Right lobe of liver (tissue), 6 donors: Measurements from ENCODE around the gene TRRAP. TPM values are rescaled to one million over a fixed set of nuclear protein-coding genes. Genes with fewer than 3 reads are reported as not detected.
A peak's percentile ranks its signal among the peaks of the same experiment; 100 is the strongest.

Experiments
- ATAC-seq, 4 donors: fragments of 200-7000 bp; cut with Tn5 transposase; one replicate each; pipeline ENCODE4 v1.9.1; 2020; ENCODE audit warnings: mild to moderate bottlenecking in 4 of 4, moderate library complexity in 4 of 4
- DNase-seq, 3 donors: peaks; one replicate each; pipeline ENCODE4 v3.0.0-alpha.2; 2020
- H3K27ac ChIP-seq, 3 donors: fragments of 200-600 bp; one replicate each; pipeline ENCODE4 v1.8.0; 2022
- H3K27me3 ChIP-seq, 2 donors: fragments of 200-600 bp; one replicate each; pipeline ENCODE4 v1.8.0; 2022
- H3K36me3 ChIP-seq, 4 donors: fragments of 200-600 bp; sonication (generic) in 1 of 4; one replicate each; pipeline versions ENCODE4 v1.5.1 to v1.8.0; 2017 to 2022; ENCODE audit warnings: control low read depth in 1 of 4
- H3K4me1 ChIP-seq, 4 donors: fragments of 200-600 bp; sonication (generic) in 1 of 4; one replicate each; pipeline versions ENCODE4 v1.5.1 to v1.8.0; 2017 to 2022; ENCODE audit warnings: control low read depth in 1 of 4
- H3K4me3 ChIP-seq, 3 donors: fragments of 200-600 bp; one replicate each; pipeline ENCODE4 v1.8.0; 2022
- H3K9me3 ChIP-seq, 4 donors: fragments of 200-600 bp; sonication (generic) in 1 of 4; one replicate each; pipeline versions ENCODE4 v1.5.1 to v1.8.0; 2017 to 2022; ENCODE audit warnings: control low read depth in 1 of 4
- CTCF ChIP-seq, 4 donors: fragments of 200-600 bp in 3 of 4; fragments of 450-650 bp in 1 of 4; IDR thresholded peaks; one replicate each; pipeline versions ENCODE4 v1.5.1 to v1.8.0; 2016 to 2022; ENCODE audit warnings: antibody characterized with exemption in 4 of 4, mild to moderate bottlenecking in 2 of 4
- POLR2A ChIP-seq: fragments of 450-650 bp; IDR thresholded peaks from one replicate; pipeline ENCODE4 v1.6.1; 2017; ENCODE audit warnings: antibody characterized with exemption, mild to moderate bottlenecking
- WGBS: methylation state at CpG from one replicate; pipeline ENCODE4 v1.1.6; 2018; ENCODE audit warnings: low coverage, low lambda C conversion rate; ENCODE audit not compliant: insufficient coverage; ENCODE audit errors: missing lambda C conversion rate; 5-methylcytosine and 5-hydroxymethylcytosine counted together
- intact Hi-C, 2 donors: fragments of 100-400 bp; cut with DNase I; formaldehyde crosslinking; loops; one replicate each; pipeline versions ENCODE4 v1.11.2 to v1.14.1; 2022
- total RNA-seq, 6 experiments: library from RNA; depleted of rRNA in 2 of 6; stranded (reverse); fragments of >200 nt in 2 of 6; fragmentation: NEBNext Ultra II Directional in 3 of 6; extraction: Animal tissue kit (Norgen Biotek cat#: 25700) in 3 of 6; gene quantifications; one replicate each; pipeline versions ENCODE4 v1.1.0 to v1.2.4, GENCODE V29; 2016 to 2023
- donor health status: DM: no; HTN: yes; CAD: no.
- donor health status: DM: no; HTN: no; CAD: no.
- donor health status: DM: no; HTN: no; CAD: no.
- donor health status: DM: no; HTN: yes; CAD: no.
- donor health status: DM: no; HTN: yes; CAD: no.

Gene TRRAP
- total RNA-seq, 6 experiments from 2014 or later = 16.1 to 20.5 (median 18.6) TPM

GRCh38 chr7:98998821-98999725, 120.7 kb downstream of the TRRAP start:
- Histone ChIP-seq H3K4me3 (no peak overlapping the region), H3K4me1 (no peaks in the 10 kb centered on the region), H3K9me3 (no peaks in the 10 kb centered on the region), H3K27me3 (no peaks in the 10 kb centered on the region), H3K36me3 (peaks cover 0 to 32% (median 6%) of the 10 kb centered on the region in 4 donors), H3K27ac (no peak overlapping the region)
- intact Hi-C loops = no loop called here
- 77% methylated on average over 5 of the region's 10 CpGs for WGBS
- TF ChIP-seq POLR2A (no peak), CTCF (IDR thresholded peaks at IDR 0.05) (no peak)
- ATAC-seq (peak in 1 of 4 donors; percentile 50), DNase-seq (no peak)

DNA sequence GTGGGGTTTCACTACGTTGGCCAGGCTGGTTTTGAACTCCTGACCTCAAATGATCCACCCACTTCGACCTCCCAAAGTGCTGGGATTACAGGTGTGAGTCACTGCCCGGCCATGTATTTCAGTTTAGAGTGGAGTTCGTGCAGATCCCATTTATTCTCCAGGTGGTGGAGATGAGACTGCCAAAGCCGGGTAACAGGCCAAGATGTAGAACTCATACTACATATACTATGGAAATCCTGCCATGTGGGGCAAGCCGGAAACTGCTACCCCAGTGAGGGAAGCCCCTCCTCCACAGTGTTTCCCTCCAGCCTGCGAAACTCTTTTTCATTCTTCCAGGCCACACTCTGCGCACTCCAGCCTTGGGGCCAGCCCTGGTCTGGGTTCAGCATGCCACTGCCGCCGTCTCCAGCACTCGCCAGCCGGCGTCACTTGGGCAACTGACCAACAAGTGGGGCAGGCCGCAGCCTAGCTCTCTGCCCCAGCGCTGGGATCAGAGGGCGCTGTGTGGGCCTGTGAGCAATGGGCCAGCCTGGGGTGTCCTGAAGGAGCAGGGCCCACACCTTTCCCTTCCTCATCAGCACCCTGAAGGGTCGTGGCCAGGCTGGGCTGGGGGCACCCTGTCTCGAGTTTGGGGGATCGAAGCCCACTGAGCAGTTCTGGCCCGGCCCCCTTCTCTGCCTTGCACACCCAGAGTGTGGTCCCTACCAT, 122.0 kb downstream of the TRRAP start:
- Histone ChIP-seq H3K4me3 (no peak overlapping the region), H3K27me3 (no peaks in the 10 kb centered on the region), H3K36me3 (peaks cover 0 to 38% (median 9%) of the 10 kb centered on the region in 4 donors), H3K9me3 (no peaks in the 10 kb centered on the region), H3K4me1 (no peaks in the 10 kb centered on the region), H3K27ac (no peak overlapping the region)
- TF ChIP-seq POLR2A = no peak
- no peak for TF ChIP-seq CTCF (IDR thresholded peaks at IDR 0.05)
- ATAC-seq = peak in 1 of 4 donors; percentile 10
- DNase-seq = no peak
- 83% methylated on average over 11 of the region's 20 CpGs for WGBS
- intact Hi-C loops = no loop called here

- Histone ChIP-seq H3K9me3 (no peaks in the 10 kb centered on the region), H3K4me1 (no peaks in the 10 kb centered on the region), H3K27ac (no peak overlapping the region), H3K4me3 (no peak overlapping the region), H3K36me3 (peaks cover 0 to 44% (median 12%) of the 10 kb centered on the region in 4 donors), H3K27me3 (no peaks in the 10 kb centered on the region)
- TF ChIP-seq POLR2A (no peak), CTCF (IDR thresholded peaks at IDR 0.05) (no peak)
- intact Hi-C loops = no loop called here
- ATAC-seq (no peak), DNase-seq (no peak)
- 90% methylated on average over 6 of the region's 14 CpGs for WGBS
Measured at GRCh38 chr7:99000904-99001465, 122.7 kb downstream of the TRRAP start.

GRCh38 chr7:99001482-99002147, 123.3 kb downstream of the TRRAP start:
- no peaks in the 10 kb centered on the region for H3K4me1 ChIP-seq
- TF ChIP-seq CTCF (IDR thresholded peaks at IDR 0.05) (no peak), POLR2A (no peak)
- ATAC-seq = no peak
- no peak overlapping the region for H3K27ac ChIP-seq
- no peak overlapping the region for H3K4me3 ChIP-seq
- 86% methylated on average over 9 of the region's 10 CpGs for WGBS
- DNase-seq = no peak
- H3K36me3 ChIP-seq = peaks cover 0 to 43% (median 10%) of the 10 kb centered on the region in 4 donors
- no peaks in the 10 kb centered on the region for H3K27me3 ChIP-seq
- no peaks in the 10 kb centered on the region for H3K9me3 ChIP-seq
- intact Hi-C loops = no loop called here
